Smooth muscle cell (in vitro differentiated cells): Measurements from ENCODE around the gene NEAT1. TPM values are rescaled to one million over a fixed set of nuclear protein-coding genes. Genes with fewer than 3 reads are reported as not detected.
A peak's percentile ranks its signal among the peaks of the same experiment; 100 is the strongest.

ENCODE experiments used
- DNase-seq: peaks from one replicate; lab custom pipeline; 2025; ENCODE audit not compliant: unreplicated experiment; lab: John Stamatoyannopoulos, UW
- H2AFZ ChIP-seq: fragments of 200-600 bp; sonication (generic); 2 replicates; pipeline ENCODE4 v1.6.0; 2016; ENCODE audit warnings: antibody characterized with exemption, low read depth, mild to moderate bottlenecking
- H3F3A ChIP-seq: fragments of 200-600 bp; sonication (generic); 2 replicates; pipeline ENCODE4 v1.6.0; 2017; ENCODE audit warnings: antibody characterized with exemption, low read depth
- H3K27ac ChIP-seq: fragments of 200-600 bp; sonication (generic); 2 replicates; pipeline ENCODE4 v1.5.1; 2016; ENCODE audit warnings: low read depth, mild to moderate bottlenecking
- H3K27me3 ChIP-seq: fragments of 200-600 bp; sonication (generic); 2 replicates; pipeline ENCODE4 v1.6.1; 2016; ENCODE audit warnings: low read depth, mild to moderate bottlenecking
- H3K36me3 ChIP-seq: fragments of 200-600 bp; sonication (generic); 2 replicates; pipeline ENCODE4 v1.5.1; 2016; ENCODE audit warnings: low read depth
- H3K4me1 ChIP-seq: fragments of 200-600 bp; sonication (generic); 2 replicates; pipeline ENCODE4 v1.5.1; 2016; ENCODE audit warnings: low read depth
- H3K4me2 ChIP-seq: fragments of 200-600 bp; sonication (generic); 2 replicates; pipeline ENCODE4 v1.6.0; 2016; ENCODE audit warnings: mild to moderate bottlenecking
- H3K4me3 ChIP-seq: fragments of 200-600 bp; sonication (generic); 2 replicates; pipeline ENCODE4 v1.5.1; 2016; ENCODE audit warnings: mild to moderate bottlenecking
- H3K79me2 ChIP-seq: fragments of 200-600 bp; sonication (generic); 2 replicates; pipeline ENCODE4 v1.6.0; 2016; ENCODE audit warnings: low read depth, mild to moderate bottlenecking
- H3K9ac ChIP-seq: fragments of 200-600 bp; sonication (generic); 2 replicates; pipeline ENCODE4 v1.6.0; 2016; ENCODE audit warnings: low read depth
- H3K9me3 ChIP-seq: fragments of 200-600 bp; sonication (generic); replicated peaks from 2 replicates; pipeline ENCODE4 v1.5.1; 2016; ENCODE audit warnings: low read depth
- H4K20me1 ChIP-seq: fragments of 200-600 bp; sonication (generic); 2 replicates; pipeline ENCODE4 v1.6.0; 2016; ENCODE audit warnings: low read depth
- CTCF ChIP-seq: fragments of 200-600 bp; sonication (generic); IDR thresholded peaks from 2 replicates; pipeline ENCODE4 v1.5.1; 2017; ENCODE audit warnings: borderline replicate concordance, mild to moderate bottlenecking, antibody characterized with exemption; ENCODE audit not compliant: insufficient read depth, poor library complexity, severe bottlenecking
- WGBS: methylation state at CpG from one replicate; pipeline ENCODE4 v1.1.7; 2016; ENCODE audit warnings: low lambda C conversion rate; 5-methylcytosine and 5-hydroxymethylcytosine counted together
- polyA plus RNA-seq: library from polyadenylated mRNA; unstranded; fragments of >200 nt; fragmentation: Nextera tagmentation; extraction: Ambion mirVana; gene quantifications from 2 replicates; pipeline ENCODE4 v1.2.1, GENCODE V29; 2016
- total RNA-seq: library from RNA; depleted of rRNA; stranded (reverse); fragments of >200 nt; gene quantifications from 2 replicates; pipeline ENCODE4 v1.2.3, GENCODE V29; 2014

NEAT1 gene
- total and polyA plus RNA-seq, 2 experiments from 2014 or later: 14.9 to 155 TPM

- no peaks in the 10 kb centered on the region for H3K36me3 ChIP-seq
- no peak overlapping the region for H2AFZ ChIP-seq
- H3K9me3 ChIP-seq: no peaks in the 10 kb centered on the region
- H3K4me1 ChIP-seq: peaks cover 8% of the 10 kb centered on the region
- no peak overlapping the region for H3K9ac ChIP-seq
- no peak for DNase-seq
- H4K20me1 ChIP-seq: no peaks in the 10 kb centered on the region
- no peaks in the 10 kb centered on the region for H3K27me3 ChIP-seq
- H3K4me3 ChIP-seq: no peak overlapping the region
- no peak for TF ChIP-seq CTCF
- H3K27ac ChIP-seq: peak overlapping the region; percentile 97
- H3K79me2 ChIP-seq: no peaks in the 10 kb centered on the region
- no peak overlapping the region for H3K4me2 ChIP-seq
- H3F3A ChIP-seq: peaks cover 18% of the 10 kb centered on the region
- WGBS: 96% methylated on average over 16 of the region's 16 CpGs
Observed at GRCh38 chr11:65380460-65381119, 42.0 kb upstream of the NEAT1 start.

DNA sequence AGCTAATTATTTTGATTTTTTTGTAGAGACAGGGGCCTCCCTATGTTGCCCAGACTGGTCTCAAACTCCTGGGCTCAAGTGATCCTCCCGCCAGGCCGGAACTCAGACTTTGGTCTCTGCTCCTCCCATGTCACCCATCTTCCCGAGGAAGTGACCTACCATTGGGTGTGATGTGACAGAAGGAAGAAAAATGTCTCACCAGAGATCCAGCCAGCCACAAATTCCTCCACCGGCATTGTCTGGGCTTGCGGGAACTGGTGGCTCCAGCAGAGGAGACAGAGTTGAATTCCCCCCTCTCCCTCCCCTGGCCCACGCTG lies 40.9 kb upstream of the NEAT1 start:
- Histone ChIP-seq H3K9me3 (no peaks in the 10 kb centered on the region), H3K79me2 (peaks cover 2% of the 10 kb centered on the region), H3K4me2 (peak overlapping the region; percentile 77), H3K36me3 (no peaks in the 10 kb centered on the region), H3K27ac (peak overlapping the region; percentile 97), H3K4me1 (peaks cover 13% of the 10 kb centered on the region), H3K9ac (peak overlapping the region; percentile 90), H4K20me1 (no peaks in the 10 kb centered on the region), H3K27me3 (no peaks in the 10 kb centered on the region), H3F3A (peaks cover 24% of the 10 kb centered on the region), H3K4me3 (peak overlapping the region; percentile 19), H2AFZ (no peak overlapping the region)
- no peak for DNase-seq
- no peak for TF ChIP-seq CTCF
- WGBS: 8% methylated on average over 6 of the region's 6 CpGs

DNA sequence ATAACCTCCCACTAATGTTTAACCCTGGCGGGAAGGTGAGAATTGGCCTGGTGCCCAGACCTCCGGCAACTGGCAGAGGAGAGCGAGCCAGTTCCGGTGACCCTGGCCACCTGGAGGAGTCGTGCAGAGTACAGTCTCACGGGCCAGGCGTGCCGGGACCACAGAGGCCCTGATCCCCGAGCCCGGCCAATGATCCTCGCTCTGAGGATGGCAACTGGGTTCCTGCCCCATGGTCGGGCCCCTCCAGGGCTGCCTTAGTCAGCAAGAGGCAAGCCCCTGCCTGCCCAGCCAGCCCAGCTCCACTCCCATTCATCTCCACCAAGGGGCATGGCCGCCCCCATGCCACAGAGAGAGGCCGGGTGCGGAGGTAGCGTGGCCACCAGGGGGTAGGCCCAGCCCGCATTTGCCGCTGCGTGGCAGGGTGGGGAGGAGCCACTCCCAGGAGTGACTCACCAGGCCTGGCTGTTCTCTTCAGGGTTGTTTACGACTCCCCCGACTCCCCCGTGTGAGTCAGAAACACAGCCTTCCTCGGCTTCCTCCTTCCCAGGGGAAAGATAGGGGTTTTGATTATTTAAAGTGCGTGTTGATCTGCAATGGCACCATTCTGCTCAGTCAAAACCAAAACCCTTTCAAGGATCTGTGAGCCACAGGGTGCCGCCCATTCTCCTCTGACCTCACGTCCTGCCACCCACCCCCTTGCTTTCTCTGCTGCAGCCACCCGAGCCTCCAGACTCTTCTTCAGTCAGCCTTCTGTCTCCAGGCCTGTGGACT lies 40.4 kb upstream of the NEAT1 start, which contains the start of gene SLC25A45:
Gene SLC25A45 (minus strand): TSS at position 614 of the 771 bp plus-strand sequence. CDS start 695 bp downstream, outside the sequence.
- Histone ChIP-seq H3K79me2 (peaks cover 8% of the 10 kb centered on the region), H3K4me1 (peaks cover 18% of the 10 kb centered on the region), H3K27ac (peak within 1 kb of the TSS; percentile 97), H3K27me3 (no peaks in the 10 kb centered on the region), H3F3A (peaks cover 24% of the 10 kb centered on the region), H3K36me3 (no peaks in the 10 kb centered on the region), H3K4me3 (peak within 1 kb of the TSS; percentile 30), H3K9me3 (no peaks in the 10 kb centered on the region), H3K9ac (peak within 1 kb of the TSS; percentile 90), H3K4me2 (peak within 1 kb of the TSS; percentile 77), H2AFZ (no peak within 1 kb of the TSS), H4K20me1 (no peaks in the 10 kb centered on the region)
- TF ChIP-seq CTCF: peak; percentile 62
- peak; percentile 86 for DNase-seq
- WGBS: under 1% methylated on average over 26 of the region's 27 CpGs
